Colonic mucosa (tissue), 4 donors: ENCODE data around the gene HIVEP2. TPM values are rescaled to one million over a fixed set of nuclear protein-coding genes. Genes with fewer than 3 reads are reported as not detected.

ENCODE experiments used
- DNase-seq: peaks from one replicate; pipeline ENCODE4 v3.0.0-alpha.2; 2020
- H3K27ac ChIP-seq: fragments of 200-600 bp; one replicate; pipeline ENCODE4 v1.8.0; 2021
- H3K27me3 ChIP-seq: fragments of 200-600 bp; one replicate; pipeline ENCODE4 v1.8.0; 2021
- H3K36me3 ChIP-seq: fragments of 200-600 bp; one replicate; pipeline ENCODE4 v1.8.0; 2021
- H3K4me1 ChIP-seq: fragments of 200-600 bp; one replicate; pipeline ENCODE4 v1.8.0; 2021; ENCODE audit warnings: mild to moderate bottlenecking
- H3K4me3 ChIP-seq: fragments of 200-600 bp; one replicate; pipeline ENCODE4 v1.8.0; 2021
- H3K9ac ChIP-seq, 2 donors: one replicate each; pipeline ENCODE4 v1.7.0; 2013; ENCODE audit warnings: control low read depth in 2 of 2, low read depth in 2 of 2, low read length in 2 of 2
- H3K9me3 ChIP-seq: fragments of 200-600 bp; one replicate; pipeline ENCODE4 v1.8.0; 2021
- intact Hi-C: fragments of 100-400 bp; cut with DNase I; formaldehyde crosslinking; loops from one replicate; pipeline ENCODE4 v1.14.1; 2022
- total RNA-seq, 2 donors: library from RNA; stranded (reverse); fragmentation: NEBNext Ultra II Directional in 1 of 2; extraction: Animal tissue kit (Norgen Biotek cat#: 25700) in 1 of 2; gene quantifications; one replicate each; pipeline ENCODE4 v1.2.1, GENCODE V29; 2021
- TF ChIP-seq, protein P1 (sequence below): fragments of 200-600 bp; IDR thresholded peaks from one replicate; pipeline ENCODE4 v1.8.0; 2022; ENCODE audit warnings: antibody characterized with exemption, mild to moderate bottlenecking
- donor health status: healthy.
- donor health status: DM: no; HTN: no; CAD: no.
- donor health status: DM: no; HTN: no; CAD: no.

The HIVEP2 gene
- total RNA-seq, 2 donors from 2014 or later, result 5.3 to 15.2 TPM

GRCh38 chr6:142796024-142796423, 149.0 kb downstream of the HIVEP2 start:
- no peak overlapping the region for H3K27ac ChIP-seq
- no peaks in the 10 kb centered on the region for H3K9me3 ChIP-seq
- DNase-seq, result no peak
- H3K9ac ChIP-seq, result no peak overlapping the region
- H3K4me1 ChIP-seq, result no peaks in the 10 kb centered on the region
- TF ChIP-seq, protein P1, sequence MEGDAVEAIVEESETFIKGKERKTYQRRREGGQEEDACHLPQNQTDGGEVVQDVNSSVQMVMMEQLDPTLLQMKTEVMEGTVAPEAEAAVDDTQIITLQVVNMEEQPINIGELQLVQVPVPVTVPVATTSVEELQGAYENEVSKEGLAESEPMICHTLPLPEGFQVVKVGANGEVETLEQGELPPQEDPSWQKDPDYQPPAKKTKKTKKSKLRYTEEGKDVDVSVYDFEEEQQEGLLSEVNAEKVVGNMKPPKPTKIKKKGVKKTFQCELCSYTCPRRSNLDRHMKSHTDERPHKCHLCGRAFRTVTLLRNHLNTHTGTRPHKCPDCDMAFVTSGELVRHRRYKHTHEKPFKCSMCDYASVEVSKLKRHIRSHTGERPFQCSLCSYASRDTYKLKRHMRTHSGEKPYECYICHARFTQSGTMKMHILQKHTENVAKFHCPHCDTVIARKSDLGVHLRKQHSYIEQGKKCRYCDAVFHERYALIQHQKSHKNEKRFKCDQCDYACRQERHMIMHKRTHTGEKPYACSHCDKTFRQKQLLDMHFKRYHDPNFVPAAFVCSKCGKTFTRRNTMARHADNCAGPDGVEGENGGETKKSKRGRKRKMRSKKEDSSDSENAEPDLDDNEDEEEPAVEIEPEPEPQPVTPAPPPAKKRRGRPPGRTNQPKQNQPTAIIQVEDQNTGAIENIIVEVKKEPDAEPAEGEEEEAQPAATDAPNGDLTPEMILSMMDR, result no peak
- no peaks in the 10 kb centered on the region for H3K36me3 ChIP-seq
- intact Hi-C loops, result no loop called here
- no peaks in the 10 kb centered on the region for H3K27me3 ChIP-seq
- H3K4me3 ChIP-seq, result no peak overlapping the region

DNA sequence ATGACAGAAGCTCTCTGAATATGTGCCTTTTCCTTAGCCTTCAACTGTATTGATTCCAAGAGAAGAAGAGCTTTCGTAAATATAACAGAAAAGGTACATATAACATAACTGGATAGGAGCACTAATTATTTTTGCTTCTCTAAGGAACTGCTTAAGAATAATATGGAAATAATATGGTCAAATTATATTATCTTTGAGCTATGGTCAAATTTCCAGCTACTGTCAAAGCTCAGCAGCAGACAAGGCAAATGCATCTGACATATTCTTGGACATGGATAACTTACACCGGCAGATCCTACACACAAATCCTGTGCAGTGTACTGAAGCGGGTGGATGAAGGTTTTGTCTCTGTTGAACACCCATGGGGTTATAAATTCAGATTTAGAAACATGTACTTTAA, 150.6 kb downstream of the HIVEP2 start:
- DNase-seq, result no peak
- intact Hi-C loops, result no loop called here
- TF ChIP-seq, protein P1, result no peak

GRCh38 chr6:142790257-142790656, 154.7 kb downstream of the HIVEP2 start:
- intact Hi-C loops, result no loop called here

More for the DNA sequence above, 150.6 kb downstream of the HIVEP2 start:
- Histone ChIP-seq H3K36me3 (no peaks in the 10 kb centered on the region), H3K4me3 (no peak overlapping the region), H3K9me3 (no peaks in the 10 kb centered on the region), H3K4me1 (no peaks in the 10 kb centered on the region), H3K27ac (no peak overlapping the region), H3K9ac (no peak overlapping the region), H3K27me3 (no peaks in the 10 kb centered on the region)

GRCh38 chr6:142787422-142787821, 157.6 kb downstream of the HIVEP2 start:
- Histone ChIP-seq H3K4me1 (no peaks in the 10 kb centered on the region), H3K27ac (no peak overlapping the region), H3K27me3 (no peaks in the 10 kb centered on the region), H3K9me3 (no peaks in the 10 kb centered on the region), H3K4me3 (no peak overlapping the region), H3K9ac (no peak overlapping the region), H3K36me3 (no peaks in the 10 kb centered on the region)
- intact Hi-C loops, result no loop called here
- DNase-seq, result no peak
- TF ChIP-seq, protein P1, result no peak

More at GRCh38 chr6:142790257-142790656, 154.7 kb downstream of the HIVEP2 start:
- H3K4me3 ChIP-seq, result no peak overlapping the region
- no peaks in the 10 kb centered on the region for H3K4me1 ChIP-seq
- H3K9ac ChIP-seq, result no peak overlapping the region
- H3K27me3 ChIP-seq, result no peaks in the 10 kb centered on the region
- no peaks in the 10 kb centered on the region for H3K9me3 ChIP-seq
- no peaks in the 10 kb centered on the region for H3K36me3 ChIP-seq
- H3K27ac ChIP-seq, result no peak overlapping the region
- TF ChIP-seq, protein P1, result no peak
- DNase-seq, result no peak

GRCh38 chr6:142786476-142786875, 158.5 kb downstream of the HIVEP2 start:
- H3K9ac ChIP-seq, result no peak overlapping the region

More at GRCh38 chr6:142786476-142786875, 158.5 kb downstream of the HIVEP2 start:
- no peaks in the 10 kb centered on the region for H3K27me3 ChIP-seq
- intact Hi-C loops, result no loop called here
- no peaks in the 10 kb centered on the region for H3K9me3 ChIP-seq
- H3K4me1 ChIP-seq, result no peaks in the 10 kb centered on the region
- H3K27ac ChIP-seq, result no peak overlapping the region
- H3K4me3 ChIP-seq, result no peak overlapping the region
- no peak for DNase-seq
- TF ChIP-seq, protein P1, result no peak
- no peaks in the 10 kb centered on the region for H3K36me3 ChIP-seq
